Right cardiac atrium (tissue), 5 donors: ENCODE results near the gene JAG1. TPM values are rescaled to one million over a fixed set of nuclear protein-coding genes. Genes with fewer than 3 reads are reported as not detected.

Experiments
- ATAC-seq, 2 donors: fragments of 200-7000 bp; cut with Tn5 transposase; one replicate each; pipeline versions ENCODE4 v1.8.0 to v1.9.1; 2020; ENCODE audit warnings: moderate library complexity in 2 of 2, mild to moderate bottlenecking in 1 of 2
- DNase-seq, 3 donors: peaks; one replicate each; pipeline ENCODE4 v3.0.0-alpha.2; 2020
- H3K27ac ChIP-seq: one replicate; pipeline ENCODE4 v1.5.1; 2013; ENCODE audit warnings: mild to moderate bottlenecking, low read length, control low read depth, moderate library complexity
- H3K27me3 ChIP-seq: one replicate; pipeline ENCODE4 v1.6.1; 2013; ENCODE audit not compliant: control insufficient read depth, insufficient read depth
- H3K4me1 ChIP-seq: one replicate; pipeline ENCODE4 v1.6.1; 2013; ENCODE audit warnings: low read length; ENCODE audit not compliant: control insufficient read depth, insufficient read depth
- H3K4me3 ChIP-seq: one replicate; pipeline ENCODE4 v1.5.1; 2013; ENCODE audit warnings: low read length, control low read depth
- H3K9me3 ChIP-seq: one replicate; pipeline ENCODE4 v1.6.1; 2013; ENCODE audit warnings: low read length; ENCODE audit not compliant: control insufficient read depth
- WGBS: extraction: QIAGEN DNeasy Blood & Tissue Kit; methylation state at CpG from one replicate; pipeline ENCODE4 v1.1.7; 2013; 5-methylcytosine and 5-hydroxymethylcytosine counted together
- intact Hi-C, 4 donors: fragments of 100-400 bp; cut with DNase I; formaldehyde crosslinking; loops; one replicate each; pipeline versions ENCODE4 v1.11.0 to v1.14.0; 2022 to 2023
- polyA plus RNA-seq: library from polyadenylated mRNA; stranded (reverse); fragments of 200-250 nt; gene quantifications from one replicate; pipeline ENCODE4 v1.2.3, GENCODE V29; 2013
- total RNA-seq, 4 donors: library from RNA; stranded (reverse); fragmentation: NEBNext Ultra II Directional; extraction: Animal tissue kit (Norgen Biotek cat#: 25700); gene quantifications; one replicate each; pipeline ENCODE4 v1.2.1, GENCODE V29; 2021
- donor health status: healthy with polysubstance abuse.
- donor health status: DM: no; HTN: yes; CAD: no.
- donor health status: DM: no; HTN: no; CAD: no.
- donor health status: DM: no; HTN: yes; CAD: no; lungs with severe emphysema.
- donor health status: DM: yes; HTN: yes; CAD: no.

JAG1 gene
- total and polyA plus RNA-seq, 5 donors: 12.2 to 33.6 (median 29.4) TPM

DNA sequence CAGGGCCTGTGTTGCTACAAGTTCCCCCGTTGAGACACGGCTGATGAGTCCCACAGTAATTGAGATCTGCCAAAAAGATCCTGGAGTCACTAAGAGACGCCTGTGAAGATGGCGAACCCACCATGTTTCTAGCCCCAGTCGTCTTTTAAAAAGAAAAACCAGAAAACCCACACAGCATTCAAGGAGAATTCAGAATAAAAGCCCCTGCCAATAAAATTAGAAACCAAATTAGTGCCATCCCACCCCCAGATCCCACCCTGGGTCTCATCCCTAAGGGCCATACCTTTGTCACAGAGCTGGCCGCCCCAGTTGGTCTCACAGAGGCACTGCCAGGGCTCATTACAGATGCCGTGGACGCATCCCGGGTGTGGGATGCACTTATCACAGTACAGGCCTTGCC lies 21.6 kb downstream of the JAG1 start:
- ATAC-seq (no peak), DNase-seq (no peak)
- Histone ChIP-seq H3K4me3 (no peak overlapping the region), H3K4me1 (peaks cover 22% of the 10 kb centered on the region), H3K27me3 (no peaks in the 10 kb centered on the region), H3K27ac (peak overlapping the region; percentile 40), H3K9me3 (no peaks in the 10 kb centered on the region)
- intact Hi-C loops: no loop called here
- 64% methylated on average over 9 of the region's 9 CpGs for WGBS

DNA sequence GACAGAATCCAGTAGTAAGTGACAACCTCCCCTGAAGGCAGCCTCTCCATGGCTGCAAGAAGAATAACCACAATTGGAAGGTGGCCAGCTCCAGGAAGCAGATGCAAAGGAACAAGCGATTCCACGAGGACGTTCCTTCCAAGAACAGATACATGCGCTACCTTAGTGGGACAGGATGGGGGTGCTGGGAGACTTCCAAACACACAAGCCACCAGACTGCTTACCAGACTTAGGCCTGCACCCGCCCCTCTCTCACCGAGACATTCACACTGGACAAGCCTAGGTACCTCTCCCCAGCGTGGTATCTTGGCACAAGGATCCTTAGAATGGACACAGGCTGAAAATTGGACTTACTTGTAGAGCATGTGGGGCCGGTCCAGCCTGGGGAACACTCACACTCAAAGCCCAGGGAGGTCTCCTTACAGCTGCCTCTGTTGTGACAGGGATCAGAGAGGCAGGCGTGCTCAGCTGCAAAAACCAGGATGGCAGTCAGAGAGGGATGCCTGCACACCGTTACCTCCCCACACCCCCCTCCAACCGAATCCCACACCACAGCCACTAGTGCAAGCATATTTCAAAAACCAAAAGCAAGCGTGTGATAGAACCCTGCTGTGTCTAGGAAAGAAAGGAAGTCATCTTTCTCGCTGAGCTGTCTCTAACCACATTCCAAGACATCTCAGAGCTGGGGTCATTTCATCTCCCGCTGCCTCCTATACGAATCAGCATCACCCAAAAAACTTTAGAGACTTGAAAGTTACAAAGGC lies 22.4 kb downstream of the JAG1 start:
- intact Hi-C loops: no loop called here

GRCh38 chr20:10649797-10650160 lies 24.0 kb downstream of the JAG1 start:
- H3K27me3 ChIP-seq: no peaks in the 10 kb centered on the region
- intact Hi-C loops: no loop called here
- no peak for DNase-seq
- WGBS: 47% methylated on average over 3 of the region's 3 CpGs
- ATAC-seq: no peak
- peak overlapping the region; percentile 13 for H3K27ac ChIP-seq
- H3K4me3 ChIP-seq: no peak overlapping the region
- H3K9me3 ChIP-seq: no peaks in the 10 kb centered on the region
- peaks cover 15% of the 10 kb centered on the region for H3K4me1 ChIP-seq

More for the DNA sequence above, 22.4 kb downstream of the JAG1 start:
- Histone ChIP-seq H3K27ac (no peak overlapping the region), H3K4me1 (peaks cover 22% of the 10 kb centered on the region), H3K27me3 (no peaks in the 10 kb centered on the region), H3K4me3 (no peak overlapping the region), H3K9me3 (no peaks in the 10 kb centered on the region)
- DNase-seq: no peak
- WGBS: 56% methylated on average over 15 of the region's 15 CpGs
- no peak for ATAC-seq

- H3K9me3 ChIP-seq: no peaks in the 10 kb centered on the region
- no peaks in the 10 kb centered on the region for H3K27me3 ChIP-seq
- intact Hi-C loops: no loop called here
- H3K4me1 ChIP-seq: peaks cover 12% of the 10 kb centered on the region
- DNase-seq: no peak
- WGBS: 64% methylated on average over 8 of the region's 8 CpGs
- H3K4me3 ChIP-seq: no peak overlapping the region
- no peak for ATAC-seq
- peak overlapping the region; percentile 25 for H3K27ac ChIP-seq
Observed at GRCh38 chr20:10649080-10649796, 24.6 kb downstream of the JAG1 start.

DNA sequence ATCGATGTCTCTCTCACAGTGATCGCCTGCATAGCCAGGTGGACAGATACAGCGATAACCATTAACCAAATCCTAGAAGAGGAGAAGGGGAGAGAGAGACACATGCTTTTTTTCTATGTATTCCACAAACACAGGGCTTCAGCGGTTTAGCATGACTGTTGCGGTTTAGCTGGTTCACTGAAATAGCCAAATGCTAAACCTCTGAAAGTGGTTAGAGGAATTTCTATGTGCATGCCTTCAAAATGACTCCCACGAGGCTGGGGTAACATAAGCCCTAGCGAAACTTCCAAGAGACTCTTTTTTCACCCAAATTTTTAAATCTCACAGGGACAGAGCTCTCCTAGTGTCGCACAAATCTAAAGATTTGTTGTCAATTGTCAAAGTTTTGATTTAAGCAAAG lies 25.1 kb downstream of the JAG1 start:
- intact Hi-C loops: no loop called here
- no peaks in the 10 kb centered on the region for H3K27me3 ChIP-seq
- no peak overlapping the region for H3K4me3 ChIP-seq
- ATAC-seq: no peak
- peaks cover 12% of the 10 kb centered on the region for H3K4me1 ChIP-seq
- no peak for DNase-seq
- no peak overlapping the region for H3K27ac ChIP-seq
- WGBS: 80% methylated on average over 8 of the region's 8 CpGs
- H3K9me3 ChIP-seq: no peaks in the 10 kb centered on the region

DNA sequence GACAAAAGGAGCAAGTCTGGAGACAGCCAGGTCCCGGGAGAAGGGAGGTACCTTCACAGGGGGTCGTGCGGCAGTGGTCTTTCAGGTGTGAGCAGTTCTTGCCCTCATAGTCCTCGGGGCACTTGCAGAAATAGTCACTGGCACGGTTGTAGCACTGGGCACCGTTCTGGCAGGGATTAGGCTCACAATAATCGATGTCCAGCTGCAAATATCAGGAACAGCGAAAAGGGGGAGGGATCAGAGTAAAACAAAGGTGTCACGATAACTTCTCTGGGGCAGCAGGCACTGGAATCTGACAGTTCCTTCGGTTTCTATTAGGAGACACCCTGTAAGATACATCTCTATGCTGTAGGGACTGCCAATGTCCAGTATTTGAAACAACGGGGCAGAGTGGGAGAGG lies 25.9 kb downstream of the JAG1 start:
- ATAC-seq: no peak
- Histone ChIP-seq H3K9me3 (no peaks in the 10 kb centered on the region), H3K4me3 (no peak overlapping the region), H3K4me1 (peaks cover 10% of the 10 kb centered on the region), H3K27me3 (no peaks in the 10 kb centered on the region), H3K27ac (no peak overlapping the region)
- no peak for DNase-seq
- 78% methylated on average over 11 of the region's 11 CpGs for WGBS
- intact Hi-C loops: no loop called here

- Histone ChIP-seq H3K27ac (no peak overlapping the region), H3K27me3 (no peaks in the 10 kb centered on the region), H3K4me3 (no peak overlapping the region), H3K9me3 (no peaks in the 10 kb centered on the region), H3K4me1 (peaks cover 6% of the 10 kb centered on the region)
- DNase-seq (no peak), ATAC-seq (no peak)
- WGBS: 69% methylated on average over 9 of the region's 9 CpGs
- intact Hi-C loops: no loop called here
Observed at GRCh38 chr20:10647471-10647870, 26.3 kb downstream of the JAG1 start.

GRCh38 chr20:10646886-10647420 lies 26.8 kb downstream of the JAG1 start:
- 83% methylated on average over 9 of the region's 9 CpGs for WGBS
- no peak for ATAC-seq
- H3K27me3 ChIP-seq: no peaks in the 10 kb centered on the region
- no peak overlapping the region for H3K4me3 ChIP-seq
- H3K9me3 ChIP-seq: no peaks in the 10 kb centered on the region
- no peak for DNase-seq
- peaks cover 4% of the 10 kb centered on the region for H3K4me1 ChIP-seq
- H3K27ac ChIP-seq: no peak overlapping the region
- intact Hi-C loops: no loop called here

GRCh38 chr20:10646006-10646405 lies 27.8 kb downstream of the JAG1 start:
- DNase-seq (no peak), ATAC-seq (no peak)
- intact Hi-C loops: no loop called here
- H3K9me3 ChIP-seq: no peaks in the 10 kb centered on the region
- no peak overlapping the region for H3K27ac ChIP-seq
- H3K27me3 ChIP-seq: no peaks in the 10 kb centered on the region
- H3K4me1 ChIP-seq: no peaks in the 10 kb centered on the region
- 67% methylated on average over 4 of the region's 4 CpGs for WGBS
- no peak overlapping the region for H3K4me3 ChIP-seq

DNA sequence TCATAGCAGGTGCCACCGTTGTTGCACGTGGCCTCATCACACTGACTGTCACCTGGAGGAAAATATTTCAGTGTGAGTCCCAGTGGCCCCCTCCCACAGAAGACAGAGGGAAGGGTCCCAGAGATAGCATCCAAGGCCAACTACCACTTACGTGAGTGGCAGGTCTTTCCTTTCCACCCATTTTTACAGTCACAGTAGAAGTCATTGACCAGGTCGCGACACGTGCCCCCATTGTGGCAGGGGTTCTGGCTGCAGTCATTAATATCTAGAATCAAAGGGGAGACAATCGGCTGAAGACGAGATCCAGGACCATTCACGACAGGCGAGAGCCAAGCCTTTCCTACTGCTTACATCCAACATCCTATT lies 28.6 kb downstream of the JAG1 start:
- Histone ChIP-seq H3K9me3 (no peaks in the 10 kb centered on the region), H3K27me3 (no peaks in the 10 kb centered on the region), H3K4me3 (no peak overlapping the region), H3K4me1 (no peaks in the 10 kb centered on the region), H3K27ac (peak overlapping the region; percentile 21)
- no peak for ATAC-seq
- WGBS: 76% methylated on average over 10 of the region's 10 CpGs
- DNase-seq: no peak
- intact Hi-C loops: no loop called here

DNA sequence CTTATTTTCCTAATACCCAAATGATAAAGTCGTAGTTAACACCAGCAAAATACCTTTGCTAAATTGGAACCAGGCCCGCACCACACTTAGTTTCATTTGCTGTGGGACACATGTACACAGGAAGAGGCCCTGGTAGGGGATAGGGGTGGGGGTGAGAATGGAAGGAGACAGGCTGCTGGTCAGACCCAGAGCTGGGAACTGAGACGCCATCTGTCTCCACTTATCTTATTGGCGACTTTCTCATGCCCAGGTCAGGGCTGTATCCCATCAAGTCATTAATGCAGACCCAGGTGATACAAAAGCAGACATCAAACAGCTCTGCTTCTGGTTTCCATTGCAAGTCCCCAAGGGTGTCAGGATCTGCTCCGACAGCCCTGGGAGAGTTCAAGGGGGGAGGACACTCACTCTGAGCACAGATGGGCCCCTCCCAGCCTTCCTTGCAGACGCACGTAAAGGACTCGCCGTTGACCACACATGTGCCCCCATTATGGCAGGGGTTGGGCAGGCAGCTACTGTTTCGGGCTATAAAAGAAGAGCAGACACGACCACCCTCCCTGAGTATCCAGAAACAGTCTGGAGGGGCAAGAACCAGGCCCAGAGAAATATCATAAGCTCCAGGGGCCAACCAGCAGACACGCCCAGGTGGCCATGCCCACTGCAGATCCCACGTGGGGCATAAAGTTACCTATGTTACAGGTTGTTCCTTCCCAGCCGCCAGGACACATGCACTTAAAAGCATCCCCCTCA lies 29.2 kb downstream of the JAG1 start:
- 69% methylated on average over 14 of the region's 14 CpGs for WGBS
- H3K27ac ChIP-seq: no peak overlapping the region
- H3K4me1 ChIP-seq: no peaks in the 10 kb centered on the region
- H3K27me3 ChIP-seq: no peaks in the 10 kb centered on the region
- H3K4me3 ChIP-seq: no peak overlapping the region
- no peak for ATAC-seq
- intact Hi-C loops: no loop called here
- no peak for DNase-seq
- no peaks in the 10 kb centered on the region for H3K9me3 ChIP-seq
